Neural cell (in vitro differentiated cells): Measurements from ENCODE around the gene FGF11. TPM values are rescaled to one million over a fixed set of nuclear protein-coding genes. Genes with fewer than 3 reads are reported as not detected.
"Not testable (repeated sequence)": the region's sequence is repeated elsewhere in the genome, so short reads cannot be mapped to it uniquely, and the experiment has no call there.

ENCODE experiments used
- H2AFZ ChIP-seq: fragments of 200-600, 300-800 bp; sonication (generic), shearing (Covaris generic); 2 replicates; pipeline ENCODE4 v1.6.0; 2014; ENCODE audit warnings: low read depth, mild to moderate bottlenecking, antibody characterized with exemption, low read length, moderate library complexity
- H3F3A ChIP-seq: fragments of 200-600 bp; shearing (Covaris generic); 2 replicates; pipeline ENCODE4 v1.6.1; 2016; ENCODE audit warnings: mild to moderate bottlenecking, moderate library complexity, mixed read lengths, antibody characterized with exemption, low read length; ENCODE audit not compliant: insufficient read depth, poor library complexity, severe bottlenecking
- H3K27ac ChIP-seq: fragments of 200-600, 300-800 bp; sonication (generic), shearing (Covaris generic); 2 replicates; pipeline ENCODE4 v1.5.1; 2014; ENCODE audit warnings: mild to moderate bottlenecking, low read length, moderate library complexity
- H3K27me3 ChIP-seq: fragments of 300-800, 200-600 bp; sonication (generic), shearing (Covaris generic); 2 replicates; pipeline ENCODE4 v1.6.0; 2014; ENCODE audit warnings: mild to moderate bottlenecking, low read depth, low read length, moderate library complexity; ENCODE audit not compliant: insufficient read depth
- H3K36me3 ChIP-seq: fragments of 300-800, 200-600 bp; sonication (generic), shearing (Covaris generic); 2 replicates; pipeline ENCODE4 v1.5.1; 2014; ENCODE audit warnings: mild to moderate bottlenecking, antibody characterized with exemption, low read length, moderate library complexity; ENCODE audit not compliant: insufficient read depth
- H3K4me2 ChIP-seq: fragments of 300-800, 200-600 bp; sonication (generic), shearing (Covaris generic); 2 replicates; pipeline ENCODE4 v1.6.0; 2014; ENCODE audit warnings: mild to moderate bottlenecking, low read length
- H3K4me3 ChIP-seq: fragments of 300-800, 200-600 bp; sonication (generic), shearing (Covaris generic); 2 replicates; pipeline ENCODE4 v1.5.1; 2014; ENCODE audit warnings: mild to moderate bottlenecking, low read length, moderate library complexity
- H3K79me2 ChIP-seq: fragments of 200-600 bp; shearing (Covaris generic); replicated peaks from 2 replicates; pipeline ENCODE4 v1.6.0; 2014; ENCODE audit warnings: mild to moderate bottlenecking, low read length, moderate library complexity; ENCODE audit not compliant: insufficient read depth
- H3K9ac ChIP-seq: fragments of 300-800, 200-600 bp; sonication (generic), shearing (Covaris generic); 2 replicates; pipeline ENCODE4 v1.6.1; 2016; ENCODE audit warnings: mild to moderate bottlenecking, low read length, mixed read lengths
- H3K9me2 ChIP-seq: fragments of 200-600 bp; shearing (Covaris generic); 2 replicates; pipeline ENCODE4 v1.6.1; 2016; ENCODE audit warnings: mild to moderate bottlenecking, low read length, mixed read lengths; ENCODE audit not compliant: insufficient read depth
- H3K9me3 ChIP-seq: fragments of 200-600, 300-800 bp; sonication (generic), shearing (Covaris generic); 2 replicates; pipeline ENCODE4 v1.6.1; 2016; ENCODE audit warnings: mild to moderate bottlenecking, mixed run types, low read length, moderate library complexity, mixed read lengths
- H4K20me1 ChIP-seq: fragments of 200-600 bp; shearing (Covaris generic); 2 replicates; pipeline ENCODE4 v1.6.1; 2016; ENCODE audit warnings: mild to moderate bottlenecking, mixed run types; ENCODE audit not compliant: insufficient read depth
- EP300 ChIP-seq: fragments of 450-650 bp; conservative IDR thresholded peaks from 2 replicates; pipeline ENCODE4 v1.6.1; 2014; ENCODE audit warnings: antibody characterized with exemption, mild to moderate bottlenecking, moderate library complexity; ENCODE audit not compliant: poor library complexity, severe bottlenecking
- EZH2 ChIP-seq: fragments of 200-600, 300-800 bp; shearing (Covaris generic), sonication (generic); IDR thresholded peaks from 2 replicates; pipeline ENCODE4 v1.6.1; 2014; ENCODE audit warnings: antibody characterized with exemption, low read length, borderline replicate concordance, mild to moderate bottlenecking; ENCODE audit not compliant: insufficient read depth, poor library complexity, severe bottlenecking
- MXI1 ChIP-seq: fragments of 450-650 bp; conservative IDR thresholded peaks from 2 replicates; pipeline ENCODE4 v1.6.1; 2014; ENCODE audit warnings: antibody characterized with exemption, mild to moderate bottlenecking; ENCODE audit not compliant: poor library complexity, severe bottlenecking
- POLR2AphosphoS5 ChIP-seq: IDR thresholded peaks from 2 replicates; pipeline ENCODE4 v1.6.1; 2012
- RAD21 ChIP-seq: fragments of 450-650 bp; conservative IDR thresholded peaks from 2 replicates; pipeline ENCODE4 v1.6.1; 2014; ENCODE audit warnings: antibody characterized with exemption, mild to moderate bottlenecking, moderate library complexity
- SMC3 ChIP-seq: fragments of 450-650 bp; conservative IDR thresholded peaks from 2 replicates; pipeline ENCODE4 v1.6.1; 2014; ENCODE audit warnings: antibody characterized with exemption, mild to moderate bottlenecking, moderate library complexity; ENCODE audit not compliant: poor library complexity
- TAF1 ChIP-seq: IDR thresholded peaks from 2 replicates; pipeline ENCODE4 v1.6.1; 2012; ENCODE audit warnings: low read depth
- polyA plus RNA-seq: library from polyadenylated mRNA; depleted of rRNA; stranded (reverse); fragments of >200 nt; gene quantifications from 2 replicates; pipeline ENCODE4 v1.2.3, GENCODE V29; 2014
- TF ChIP-seq, protein P1 (sequence below): fragments of 450-650 bp; IDR thresholded peaks from 2 replicates; pipeline ENCODE4 v1.5.1; 2014; ENCODE audit warnings: antibody characterized with exemption, mild to moderate bottlenecking, moderate library complexity; ENCODE audit not compliant: poor library complexity, severe bottlenecking
- TF ChIP-seq, protein P2 (sequence below): IDR thresholded peaks from 2 replicates; pipeline ENCODE4 v1.6.1; 2012; ENCODE audit warnings: borderline replicate concordance

Gene FGF11
- polyA plus RNA-seq, 1 donor from 2014 or later: 16.4 TPM

GRCh38 chr17:7479213-7480088, 40.1 kb downstream of the FGF11 start, which contains the start of gene ZBTB4:
Gene ZBTB4 (minus strand): TSS chr17:7479631. CDS start chr17:7466801, 12,830 bp downstream.
- Histone ChIP-seq H2AFZ (peak within 1 kb of the TSS; percentile 60), H3F3A (no peaks in the 10 kb centered on the region), H3K4me3 (peak within 1 kb of the TSS; percentile 91), H3K36me3 (no peaks in the 10 kb centered on the region), H3K27me3 (no peaks in the 10 kb centered on the region), H3K79me2 (peaks cover 50% of the 10 kb centered on the region), H3K9me3 (no peaks in the 10 kb centered on the region), H3K27ac (peak within 1 kb of the TSS; percentile 97), H3K9ac (peak within 1 kb of the TSS; percentile 98), H3K9me2 (no peaks in the 10 kb centered on the region), H3K4me2 (peak within 1 kb of the TSS; percentile 94), H4K20me1 (no peaks in the 10 kb centered on the region)
- TF ChIP-seq, protein P1, sequence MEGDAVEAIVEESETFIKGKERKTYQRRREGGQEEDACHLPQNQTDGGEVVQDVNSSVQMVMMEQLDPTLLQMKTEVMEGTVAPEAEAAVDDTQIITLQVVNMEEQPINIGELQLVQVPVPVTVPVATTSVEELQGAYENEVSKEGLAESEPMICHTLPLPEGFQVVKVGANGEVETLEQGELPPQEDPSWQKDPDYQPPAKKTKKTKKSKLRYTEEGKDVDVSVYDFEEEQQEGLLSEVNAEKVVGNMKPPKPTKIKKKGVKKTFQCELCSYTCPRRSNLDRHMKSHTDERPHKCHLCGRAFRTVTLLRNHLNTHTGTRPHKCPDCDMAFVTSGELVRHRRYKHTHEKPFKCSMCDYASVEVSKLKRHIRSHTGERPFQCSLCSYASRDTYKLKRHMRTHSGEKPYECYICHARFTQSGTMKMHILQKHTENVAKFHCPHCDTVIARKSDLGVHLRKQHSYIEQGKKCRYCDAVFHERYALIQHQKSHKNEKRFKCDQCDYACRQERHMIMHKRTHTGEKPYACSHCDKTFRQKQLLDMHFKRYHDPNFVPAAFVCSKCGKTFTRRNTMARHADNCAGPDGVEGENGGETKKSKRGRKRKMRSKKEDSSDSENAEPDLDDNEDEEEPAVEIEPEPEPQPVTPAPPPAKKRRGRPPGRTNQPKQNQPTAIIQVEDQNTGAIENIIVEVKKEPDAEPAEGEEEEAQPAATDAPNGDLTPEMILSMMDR: no peak
- peak; percentile 24 for TF ChIP-seq EP300
- peak; percentile 83 for TF ChIP-seq POLR2AphosphoS5
- TF ChIP-seq SMC3: no peak
- TF ChIP-seq TAF1: no peak
- TF ChIP-seq RAD21: peak; percentile 33
- TF ChIP-seq, protein P2, sequence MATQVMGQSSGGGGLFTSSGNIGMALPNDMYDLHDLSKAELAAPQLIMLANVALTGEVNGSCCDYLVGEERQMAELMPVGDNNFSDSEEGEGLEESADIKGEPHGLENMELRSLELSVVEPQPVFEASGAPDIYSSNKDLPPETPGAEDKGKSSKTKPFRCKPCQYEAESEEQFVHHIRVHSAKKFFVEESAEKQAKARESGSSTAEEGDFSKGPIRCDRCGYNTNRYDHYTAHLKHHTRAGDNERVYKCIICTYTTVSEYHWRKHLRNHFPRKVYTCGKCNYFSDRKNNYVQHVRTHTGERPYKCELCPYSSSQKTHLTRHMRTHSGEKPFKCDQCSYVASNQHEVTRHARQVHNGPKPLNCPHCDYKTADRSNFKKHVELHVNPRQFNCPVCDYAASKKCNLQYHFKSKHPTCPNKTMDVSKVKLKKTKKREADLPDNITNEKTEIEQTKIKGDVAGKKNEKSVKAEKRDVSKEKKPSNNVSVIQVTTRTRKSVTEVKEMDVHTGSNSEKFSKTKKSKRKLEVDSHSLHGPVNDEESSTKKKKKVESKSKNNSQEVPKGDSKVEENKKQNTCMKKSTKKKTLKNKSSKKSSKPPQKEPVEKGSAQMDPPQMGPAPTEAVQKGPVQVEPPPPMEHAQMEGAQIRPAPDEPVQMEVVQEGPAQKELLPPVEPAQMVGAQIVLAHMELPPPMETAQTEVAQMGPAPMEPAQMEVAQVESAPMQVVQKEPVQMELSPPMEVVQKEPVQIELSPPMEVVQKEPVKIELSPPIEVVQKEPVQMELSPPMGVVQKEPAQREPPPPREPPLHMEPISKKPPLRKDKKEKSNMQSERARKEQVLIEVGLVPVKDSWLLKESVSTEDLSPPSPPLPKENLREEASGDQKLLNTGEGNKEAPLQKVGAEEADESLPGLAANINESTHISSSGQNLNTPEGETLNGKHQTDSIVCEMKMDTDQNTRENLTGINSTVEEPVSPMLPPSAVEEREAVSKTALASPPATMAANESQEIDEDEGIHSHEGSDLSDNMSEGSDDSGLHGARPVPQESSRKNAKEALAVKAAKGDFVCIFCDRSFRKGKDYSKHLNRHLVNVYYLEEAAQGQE: peak; percentile 67
- TF ChIP-seq MXI1: peak; percentile 55

GRCh38 chr17:7480089-7480384, 40.7 kb downstream of the FGF11 start:
- peaks cover 51% of the 10 kb centered on the region for H3K79me2 ChIP-seq
- no peaks in the 10 kb centered on the region for H3K9me2 ChIP-seq
- H3K27me3 ChIP-seq: no peaks in the 10 kb centered on the region
- H3K36me3 ChIP-seq: no peaks in the 10 kb centered on the region
- H3F3A ChIP-seq: no peaks in the 10 kb centered on the region
- H3K4me3 ChIP-seq: peak overlapping the region; percentile 91
- peak overlapping the region; percentile 60 for H2AFZ ChIP-seq
- H3K9me3 ChIP-seq: no peaks in the 10 kb centered on the region
- peak overlapping the region; percentile 97 for H3K27ac ChIP-seq
- H3K4me2 ChIP-seq: peak overlapping the region; percentile 87
- H4K20me1 ChIP-seq: no peaks in the 10 kb centered on the region
- peak overlapping the region; percentile 98 for H3K9ac ChIP-seq
- TF ChIP-seq, protein P1: no peak
- TF ChIP-seq RAD21 (no peak), SMC3 (peak; percentile 51), EP300 (peak; percentile 15), EZH2 (no peak), MXI1 (peak; percentile 45), TAF1 (peak; percentile 39), POLR2AphosphoS5 (no peak)
- TF ChIP-seq, protein P2: peak; percentile 57

- H3F3A ChIP-seq, H2AFZ ChIP-seq, H3K27me3 ChIP-seq, H4K20me1 ChIP-seq, H3K9me2 ChIP-seq, H3K9me3 ChIP-seq, H3K36me3 ChIP-seq: not testable (repeated sequence)
- H3K9ac ChIP-seq: peak within 1 kb of the TSS; percentile 98
- H3K79me2 ChIP-seq: peaks cover 53% of the 10 kb centered on the region
- H3K4me3 ChIP-seq: peak within 1 kb of the TSS; percentile 91
- peak within 1 kb of the TSS; percentile 87 for H3K4me2 ChIP-seq
- H3K27ac ChIP-seq: peak within 1 kb of the TSS; percentile 97
Measured at GRCh38 chr17:7481275-7481674, 42.0 kb downstream of the FGF11 start, which contains the start of gene SLC35G6. Gene SLC35G6 (plus strand): TSS chr17:7481446. CDS start chr17:7481517, 71 bp downstream.
